Keratinocyte (primary cell): ENCODE results near the gene TMEM9. TPM values are rescaled to one million over a fixed set of nuclear protein-coding genes. Genes with fewer than 3 reads are reported as not detected.

Experiments used
- DNase-seq: peaks from one replicate; pipeline ENCODE4 v3.0.0-alpha.2; 2011; ENCODE audit warnings: low read depth, missing footprints, low spot score
- FAIRE-seq: peaks from 2 replicates; lab custom pipeline; 2011; peaks lifted over from hg19 to GRCh38; lab: Jason Lieb, UNC
- H2AFZ ChIP-seq: 2 replicates; pipeline ENCODE4 v1.6.0; 2012; ENCODE audit warnings: low read length, control low read depth, inconsistent platforms; ENCODE audit not compliant: control insufficient read depth
- H3K27ac ChIP-seq: 2 replicates; pipeline ENCODE4 v1.5.1; 2011; ENCODE audit warnings: low read length; ENCODE audit not compliant: control insufficient read depth, insufficient read depth
- H3K27me3 ChIP-seq: 3 replicates; pipeline ENCODE4 v1.6.0; 2011; ENCODE audit warnings: low read length; ENCODE audit not compliant: control insufficient read depth, insufficient read depth; ENCODE audit errors: extremely low read depth
- H3K36me3 ChIP-seq, 2 experiments: 2 replicates in 1 of 2; 3 replicates in 1 of 2; pipeline ENCODE4 v1.5.1; 2011; ENCODE audit warnings: low read length in 2 of 2, mild to moderate bottlenecking in 1 of 2; ENCODE audit not compliant: control insufficient read depth in 2 of 2, insufficient read depth in 2 of 2; ENCODE audit errors: extremely low read depth in 1 of 2
- H3K4me1 ChIP-seq: 3 replicates; pipeline ENCODE4 v1.5.1; 2011; ENCODE audit warnings: low read length; ENCODE audit not compliant: control insufficient read depth, insufficient read depth; ENCODE audit errors: extremely low read depth
- H3K4me2 ChIP-seq: 3 replicates; pipeline ENCODE4 v1.6.0; 2011; ENCODE audit warnings: low read depth, low read length; ENCODE audit not compliant: control insufficient read depth, insufficient read depth; ENCODE audit errors: extremely low read depth
- H3K4me3 ChIP-seq, 3 experiments: fragments of 200-600 bp in 1 of 3; sonication (generic) in 1 of 3; 2 replicates in 2 of 3; 3 replicates in 1 of 3; pipeline ENCODE4 v1.5.1; 2011 to 2016; ENCODE audit warnings: low read length in 3 of 3, mild to moderate bottlenecking in 3 of 3, control low read depth in 2 of 3, inconsistent platforms in 1 of 3, low read depth in 1 of 3, mixed read lengths in 1 of 3, mixed run types in 1 of 3, moderate library complexity in 1 of 3; ENCODE audit not compliant: control insufficient read depth in 2 of 3, insufficient read depth in 2 of 3; ENCODE audit errors: extremely low read depth in 1 of 3
- H3K79me2 ChIP-seq: 2 replicates; pipeline ENCODE4 v1.6.0; 2012; ENCODE audit warnings: low read length; ENCODE audit not compliant: control insufficient read depth, insufficient read depth
- H3K9ac ChIP-seq: 3 replicates; pipeline ENCODE4 v1.6.0; 2011; ENCODE audit warnings: low read length; ENCODE audit not compliant: control insufficient read depth, insufficient read depth; ENCODE audit errors: extremely low read depth
- H3K9me1 ChIP-seq: 3 replicates; pipeline ENCODE4 v1.6.0; 2011; ENCODE audit warnings: low read length; ENCODE audit not compliant: control insufficient read depth, insufficient read depth; ENCODE audit errors: extremely low read depth
- H3K9me3 ChIP-seq: 2 replicates; pipeline ENCODE4 v1.5.1; 2012; ENCODE audit warnings: low read depth, low read length; ENCODE audit not compliant: control insufficient read depth
- H4K20me1 ChIP-seq: 3 replicates; pipeline ENCODE4 v1.6.0; 2011; ENCODE audit warnings: low read length; ENCODE audit not compliant: control insufficient read depth, insufficient read depth; ENCODE audit errors: extremely low read depth
- EZH2 ChIP-seq: IDR thresholded peaks from one replicate; pipeline ENCODE4 v1.6.1; 2012; ENCODE audit warnings: inconsistent platforms, mild to moderate bottlenecking, low read length, moderate library complexity
- dilution Hi-C: fragments of 300-500 bp; cut with MboI; formaldehyde crosslinking; loops from one replicate; pipeline ENCODE4 v1.7.0; 2020; ENCODE audit warnings: low sequenced_read_pairs; ENCODE audit not compliant: extremely low pct_ligation_motif_present
- polyA plus RNA-seq, 5 experiments: library from polyadenylated mRNA; depleted of rRNA in 3 of 5; stranded (reverse) in 3 of 5; stranded (forward) in 1 of 5; unstranded in 1 of 5; fragments of >200 nt; gene quantifications; 1 replicate in 1 of 5; 2 replicates in 3 of 5; 3 replicates in 1 of 5; pipeline versions ENCODE4 v1.2.1 to v1.2.3, GENCODE V29; 2011 to 2012; ENCODE audit warnings: missing spikeins in 2 of 5, low read depth in 1 of 5, low replicate concordance in 1 of 5
- TF ChIP-seq, protein P1 (sequence below), 3 experiments: IDR thresholded peaks in 1 of 3; conservative IDR thresholded peaks in 1 of 3; optimal IDR thresholded peaks in 1 of 3; 2 replicates in 2 of 3; 3 replicates in 1 of 3; pipeline versions ENCODE3 to v1.5.1; 2011; ENCODE audit warnings: low read length in 3 of 3, mild to moderate bottlenecking in 3 of 3, moderate library complexity in 2 of 3, control low read depth in 1 of 3, inconsistent platforms in 1 of 3; ENCODE audit not compliant: insufficient read depth in 2 of 3; ENCODE audit errors: extremely low read depth in 1 of 3

TMEM9 gene
- polyA plus RNA-seq, 1 donor (not counting 4 experiments of a cell fraction or from before 2014, with no cell fraction given), result 56.0 TPM

DNA sequence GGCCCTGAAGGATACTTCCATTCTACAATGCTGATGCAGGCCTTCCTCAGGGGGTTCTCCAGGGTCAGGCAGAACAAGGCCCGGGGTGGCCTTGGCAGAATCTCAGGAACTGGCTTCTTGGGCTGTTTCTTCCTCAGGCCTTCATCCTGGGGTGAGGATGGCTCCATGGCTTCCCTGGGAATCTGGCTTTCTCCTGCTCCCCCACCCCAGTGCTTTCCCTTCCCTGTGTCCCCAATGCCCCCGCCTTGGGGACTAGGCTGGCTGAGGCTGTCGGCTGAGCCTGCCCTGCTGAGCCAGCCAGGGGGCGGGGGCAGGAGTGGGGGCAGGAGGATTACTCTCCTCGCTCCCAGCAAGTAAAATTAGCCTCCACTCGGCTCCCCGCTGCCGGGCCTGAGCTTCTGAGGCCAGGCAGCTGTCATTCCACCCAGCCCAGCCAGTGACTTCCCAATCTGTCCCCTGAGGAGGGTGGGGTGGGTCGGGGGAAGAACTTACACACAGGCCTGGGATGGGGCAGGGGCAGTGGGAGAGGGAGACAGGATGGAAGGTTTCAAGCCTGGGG is 42.0 kb downstream of the TMEM9 start, which contains the start of gene CACNA1S:
TSS of gene CACNA1S (minus strand) at position 254 of the 559 bp plus-strand sequence. CDS start at position 167, 87 bp downstream.
- no peaks in the 10 kb centered on the region for H3K36me3 ChIP-seq
- no peak within 1 kb of the TSS for H3K4me2 ChIP-seq
- no peak within 1 kb of the TSS for H3K27ac ChIP-seq
- no peaks in the 10 kb centered on the region for H3K9me3 ChIP-seq
- no peak for TF ChIP-seq EZH2
- TF ChIP-seq, protein P1, sequence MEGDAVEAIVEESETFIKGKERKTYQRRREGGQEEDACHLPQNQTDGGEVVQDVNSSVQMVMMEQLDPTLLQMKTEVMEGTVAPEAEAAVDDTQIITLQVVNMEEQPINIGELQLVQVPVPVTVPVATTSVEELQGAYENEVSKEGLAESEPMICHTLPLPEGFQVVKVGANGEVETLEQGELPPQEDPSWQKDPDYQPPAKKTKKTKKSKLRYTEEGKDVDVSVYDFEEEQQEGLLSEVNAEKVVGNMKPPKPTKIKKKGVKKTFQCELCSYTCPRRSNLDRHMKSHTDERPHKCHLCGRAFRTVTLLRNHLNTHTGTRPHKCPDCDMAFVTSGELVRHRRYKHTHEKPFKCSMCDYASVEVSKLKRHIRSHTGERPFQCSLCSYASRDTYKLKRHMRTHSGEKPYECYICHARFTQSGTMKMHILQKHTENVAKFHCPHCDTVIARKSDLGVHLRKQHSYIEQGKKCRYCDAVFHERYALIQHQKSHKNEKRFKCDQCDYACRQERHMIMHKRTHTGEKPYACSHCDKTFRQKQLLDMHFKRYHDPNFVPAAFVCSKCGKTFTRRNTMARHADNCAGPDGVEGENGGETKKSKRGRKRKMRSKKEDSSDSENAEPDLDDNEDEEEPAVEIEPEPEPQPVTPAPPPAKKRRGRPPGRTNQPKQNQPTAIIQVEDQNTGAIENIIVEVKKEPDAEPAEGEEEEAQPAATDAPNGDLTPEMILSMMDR (optimal IDR thresholded peaks at IDR 0.05 in 1 of 3, IDR thresholded peaks at IDR 0.05 in 1 of 3, conservative IDR thresholded peaks at IDR 0.05 in 1 of 3; ENCODE audit: extremely low read depth in 1 of 3, insufficient read depth in 2 of 3, low read length in 3 of 3), result no peak
- no peak within 1 kb of the TSS for H2AFZ ChIP-seq
- H3K79me2 ChIP-seq, result no peaks in the 10 kb centered on the region
- DNase-seq, result no peak
- H3K27me3 ChIP-seq, result peaks cover 23% of the 10 kb centered on the region
- no peak within 1 kb of the TSS for H3K4me3 ChIP-seq
- no peak for FAIRE-seq
- no peaks in the 10 kb centered on the region for H3K9me1 ChIP-seq
- H4K20me1 ChIP-seq, result no peaks in the 10 kb centered on the region
- no peaks in the 10 kb centered on the region for H3K4me1 ChIP-seq
- dilution Hi-C loops, result no loop called here
- no peak within 1 kb of the TSS for H3K9ac ChIP-seq

DNA sequence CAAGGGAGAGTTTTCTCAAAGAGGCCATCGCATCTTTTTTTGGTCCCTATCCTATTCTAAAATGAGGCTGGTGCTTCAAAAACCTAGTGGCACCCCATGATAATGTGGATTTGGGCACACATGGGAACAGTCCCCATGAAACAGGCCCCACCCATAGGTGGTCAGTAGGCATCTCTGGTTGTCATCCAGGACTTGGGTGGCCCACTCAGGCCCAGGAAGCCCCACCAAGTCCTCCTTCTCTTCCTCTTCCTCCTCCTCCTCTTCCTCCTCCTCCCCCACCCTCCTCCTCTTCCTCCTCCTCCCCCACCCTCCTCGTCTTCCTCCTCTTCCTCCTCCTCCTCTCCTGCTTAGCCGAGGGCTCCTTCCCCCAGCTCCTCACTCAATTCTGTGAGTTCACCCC is 42.6 kb downstream of the TMEM9 start:
- H3K9me3 ChIP-seq, result no peaks in the 10 kb centered on the region
- no peak overlapping the region for H3K27ac ChIP-seq
- no peaks in the 10 kb centered on the region for H3K9me1 ChIP-seq
- TF ChIP-seq, protein P1 (optimal IDR thresholded peaks at IDR 0.05 in 1 of 3, IDR thresholded peaks at IDR 0.05 in 1 of 3, conservative IDR thresholded peaks at IDR 0.05 in 1 of 3; ENCODE audit: extremely low read depth in 1 of 3, insufficient read depth in 2 of 3, low read length in 3 of 3), result no peak
- no peak overlapping the region for H3K4me3 ChIP-seq
- H3K79me2 ChIP-seq, result no peaks in the 10 kb centered on the region
- H3K4me2 ChIP-seq, result no peak overlapping the region
- H3K27me3 ChIP-seq, result peaks cover 23% of the 10 kb centered on the region
- DNase-seq, result no peak
- H3K4me1 ChIP-seq, result no peaks in the 10 kb centered on the region
- H3K36me3 ChIP-seq, result no peaks in the 10 kb centered on the region
- FAIRE-seq, result no peak
- dilution Hi-C loops, result no loop called here
- no peaks in the 10 kb centered on the region for H4K20me1 ChIP-seq
- H3K9ac ChIP-seq, result no peak overlapping the region
- H2AFZ ChIP-seq, result no peak overlapping the region
